ENCODE measurements around the gene SEMA5B. TPM values are rescaled to one million over a fixed set of nuclear protein-coding genes. Genes with fewer than 3 reads are reported as not detected.

The SEMA5B gene
- total and polyA plus RNA-seq, 2 donors (not counting 3 experiments of a cell fraction or from before 2014, with no cell fraction given), result 0.07 TPM; not detected in 1

- H3K27me3 ChIP-seq (ENCODE audit: control insufficient read depth in 2 of 2, insufficient read depth in 2 of 2, low read length in 2 of 2), result peaks cover 3 to 12% of the 10 kb centered on the region in 2 experiments
- H3K4me1 ChIP-seq (ENCODE audit: control insufficient read depth, extremely low read depth, insufficient read depth, low read length), result no peaks in the 10 kb centered on the region
- dilution Hi-C loops (cut with MboI; ENCODE audit: extremely low pct_ligation_motif_present, low sequenced_read_pairs), result no loop called here
- TF ChIP-seq POLR2A (IDR thresholded peaks at IDR 0.05; ENCODE audit: low read depth, low read length), result no peak
- no peak for TF ChIP-seq MAX (IDR thresholded peaks at IDR 0.05; ENCODE audit: insufficient read depth, insufficient read length)
- H2AFZ ChIP-seq (ENCODE audit: low read depth, low read length), result no peak overlapping the region
- H3K4me3 ChIP-seq (replicated peaks in 1 of 3; ENCODE audit: insufficient read depth in 1 of 3, low read depth in 1 of 3, low read length in 3 of 3), result no peak overlapping the region
- DNase-seq (ENCODE audit: low read depth, low spot score) (no peak), FAIRE-seq (no peak)
- BruUV-seq (replicated peaks), result no TSS peak
- no peaks in the 10 kb centered on the region for H3K9me3 ChIP-seq (replicated peaks; ENCODE audit: control insufficient read depth, insufficient read depth, low read length)
- intact Hi-C loops (cut with micrococcal nuclease), result no loop called here
- H3K27ac ChIP-seq (ENCODE audit: insufficient read depth, low read depth, low read length), result no peak overlapping the region
- H4K20me1 ChIP-seq (replicated peaks; ENCODE audit: control insufficient read depth, extremely low read depth, insufficient read depth, low read length), result no peaks in the 10 kb centered on the region
- H3K9ac ChIP-seq (replicated peaks; ENCODE audit: extremely low read depth, insufficient read depth, low read length), result no peak overlapping the region
- H3K9me1 ChIP-seq (replicated peaks; ENCODE audit: control insufficient read depth, extremely low read depth, insufficient read depth, low read length), result no peaks in the 10 kb centered on the region
- ChIA-PET POLR2A (no interaction called here), CTCF (no interaction called here)
- no peaks in the 10 kb centered on the region for H3K79me2 ChIP-seq (ENCODE audit: control insufficient read depth, insufficient read depth, low read length)
- no peaks in the 10 kb centered on the region for H3K36me3 ChIP-seq (ENCODE audit: control insufficient read depth in 2 of 2, extremely low read depth in 1 of 2, insufficient read depth in 2 of 2, low read length in 2 of 2)
- no peak overlapping the region for H3K4me2 ChIP-seq (ENCODE audit: insufficient read depth, low read length)
These were observed 114.6 kb downstream of the SEMA5B start for GRCh38 chr3:122912772-122913538.

- no peak overlapping the region for H3K9ac ChIP-seq (replicated peaks; ENCODE audit: extremely low read depth, insufficient read depth, low read length)
- CTCF ChIA-PET, result no interaction called here
- H3K4me2 ChIP-seq (ENCODE audit: insufficient read depth, low read length), result no peak overlapping the region
- no peaks in the 10 kb centered on the region for H3K4me1 ChIP-seq (ENCODE audit: control insufficient read depth, extremely low read depth, insufficient read depth, low read length)
- H2AFZ ChIP-seq (ENCODE audit: low read depth, low read length), result no peak overlapping the region
- POLR2A ChIA-PET, result no interaction called here
- DNase-seq (ENCODE audit: low read depth, low spot score) (no peak), FAIRE-seq (no peak)
- no peak overlapping the region for H3K4me3 ChIP-seq (replicated peaks in 1 of 3; ENCODE audit: insufficient read depth in 1 of 3, low read depth in 1 of 3, low read length in 3 of 3)
- no peak overlapping the region for H3K27ac ChIP-seq (ENCODE audit: insufficient read depth, low read depth, low read length)
- H3K36me3 ChIP-seq (ENCODE audit: control insufficient read depth in 2 of 2, extremely low read depth in 1 of 2, insufficient read depth in 2 of 2, low read length in 2 of 2), result no peaks in the 10 kb centered on the region
- dilution Hi-C loops (cut with MboI; ENCODE audit: extremely low pct_ligation_motif_present, low sequenced_read_pairs), result no loop called here
- no peaks in the 10 kb centered on the region for H3K9me1 ChIP-seq (replicated peaks; ENCODE audit: control insufficient read depth, extremely low read depth, insufficient read depth, low read length)
- H3K9me3 ChIP-seq (replicated peaks; ENCODE audit: control insufficient read depth, insufficient read depth, low read length), result no peaks in the 10 kb centered on the region
- no peaks in the 10 kb centered on the region for H3K79me2 ChIP-seq (ENCODE audit: control insufficient read depth, insufficient read depth, low read length)
- peaks cover 3 to 12% of the 10 kb centered on the region in 2 experiments for H3K27me3 ChIP-seq (ENCODE audit: control insufficient read depth in 2 of 2, insufficient read depth in 2 of 2, low read length in 2 of 2)
- no peaks in the 10 kb centered on the region for H4K20me1 ChIP-seq (replicated peaks; ENCODE audit: control insufficient read depth, extremely low read depth, insufficient read depth, low read length)
- TF ChIP-seq POLR2AphosphoS5 (IDR thresholded peaks at IDR 0.05; ENCODE audit: insufficient read depth, low read depth, low read length) (no peak), MAX (IDR thresholded peaks at IDR 0.05; ENCODE audit: insufficient read depth, insufficient read length) (no peak), CTCF (IDR thresholded peaks at IDR 0.05; ENCODE audit: extremely low read depth in 1 of 2, insufficient read depth in 1 of 2, low read depth in 1 of 2, low read length in 2 of 2) (no peak), MYC (IDR thresholded peaks at IDR 0.05; ENCODE audit: low read depth, low read length) (no peak), GATA2 (IDR thresholded peaks at IDR 0.05; ENCODE audit: insufficient read depth, insufficient read length, low read depth, low read length) (no peak), EZH2 (IDR thresholded peaks at IDR 0.05; ENCODE audit: borderline replicate concordance, low read depth, low read length, severe bottlenecking) (no peak), FOS (IDR thresholded peaks at IDR 0.05; ENCODE audit: borderline replicate concordance, insufficient read depth, low read length) (no peak)
- BruUV-seq (replicated peaks), result no TSS peak
- intact Hi-C loops (cut with micrococcal nuclease), result no loop called here
These were observed 115.7 kb downstream of the SEMA5B start for GRCh38 chr3:122911901-122912300.

All from endothelial cell of umbilical vein (primary cell).